Activated T-cell treated with anti-CD3 and anti-CD28 coated beads for 4 hours (primary cell): ENCODE data around the gene DRAM2.
A peak's percentile ranks its signal among the peaks of the same experiment; 100 is the strongest.

Experiments used
- DNase-seq: peaks from one replicate; pipeline ENCODE4 v3.0.0-alpha.2; 2020

The DRAM2 gene

DNA sequence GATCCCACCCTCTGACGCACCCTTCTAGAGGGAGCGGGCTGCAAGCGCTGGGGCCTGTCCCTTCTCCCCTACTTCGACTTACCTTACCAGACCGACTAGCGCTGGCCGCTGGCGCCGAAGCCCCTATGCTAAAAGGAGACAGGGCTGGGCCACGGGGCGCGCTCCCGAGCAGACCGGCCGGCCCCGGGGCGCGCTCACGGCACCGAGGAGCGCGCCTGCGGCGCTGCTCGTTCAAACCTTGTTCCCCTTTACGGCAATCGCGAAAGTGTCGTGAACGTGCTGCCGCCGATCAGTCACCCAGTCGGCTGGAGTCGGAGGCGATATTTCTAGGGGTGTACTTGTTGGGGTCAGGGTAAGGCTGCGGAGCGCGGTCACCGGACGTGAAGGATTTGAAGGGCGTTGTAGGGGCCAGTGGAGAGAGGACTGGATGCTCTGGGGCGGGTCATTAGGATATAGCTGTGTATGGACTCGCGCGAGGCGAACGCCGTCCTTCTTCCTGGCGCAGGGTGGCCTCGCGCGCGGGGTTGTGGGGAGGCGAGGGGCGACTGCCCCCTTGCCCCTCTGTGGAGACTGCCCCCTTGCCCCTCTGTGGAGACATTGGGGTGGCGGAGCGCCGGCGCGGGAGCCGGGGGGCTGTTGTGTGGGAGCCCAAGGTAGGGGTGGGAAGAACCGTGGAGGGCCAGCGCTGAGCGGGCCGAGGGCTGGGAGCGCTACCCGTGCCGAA, at the start of gene DRAM2, which contains the start of gene CEPT1:
TSS of gene DRAM2 (minus strand) at position 138 of the 724 bp plus-strand sequence. CDS start 8,539 bp downstream, outside the sequence.
TSS of gene CEPT1 (plus strand) at position 268 of the 724 bp plus-strand sequence. CDS start 7,492 bp downstream, outside the sequence.
- DNase-seq: peak; percentile 93

DNA sequence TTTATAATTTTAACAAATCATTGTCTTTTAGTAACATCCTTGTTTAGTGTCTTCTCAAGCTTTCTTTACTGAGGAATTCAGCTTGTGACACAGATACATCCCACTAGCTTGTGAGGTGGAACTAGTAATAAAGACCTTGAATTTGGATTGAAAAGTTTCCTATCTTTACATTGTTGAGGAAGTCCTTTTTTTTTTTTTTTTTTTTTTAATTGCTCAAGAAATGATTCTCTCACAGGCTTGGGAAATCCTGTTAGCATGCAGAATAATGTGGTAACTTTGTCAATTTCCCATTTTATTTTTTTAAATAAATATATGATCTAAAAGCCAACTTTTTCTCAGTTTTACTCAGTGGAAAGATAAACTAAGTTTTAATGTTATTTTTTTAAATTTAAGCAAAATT, 44.8 kb upstream of the DRAM2 start:
- no peak for DNase-seq

DNA sequence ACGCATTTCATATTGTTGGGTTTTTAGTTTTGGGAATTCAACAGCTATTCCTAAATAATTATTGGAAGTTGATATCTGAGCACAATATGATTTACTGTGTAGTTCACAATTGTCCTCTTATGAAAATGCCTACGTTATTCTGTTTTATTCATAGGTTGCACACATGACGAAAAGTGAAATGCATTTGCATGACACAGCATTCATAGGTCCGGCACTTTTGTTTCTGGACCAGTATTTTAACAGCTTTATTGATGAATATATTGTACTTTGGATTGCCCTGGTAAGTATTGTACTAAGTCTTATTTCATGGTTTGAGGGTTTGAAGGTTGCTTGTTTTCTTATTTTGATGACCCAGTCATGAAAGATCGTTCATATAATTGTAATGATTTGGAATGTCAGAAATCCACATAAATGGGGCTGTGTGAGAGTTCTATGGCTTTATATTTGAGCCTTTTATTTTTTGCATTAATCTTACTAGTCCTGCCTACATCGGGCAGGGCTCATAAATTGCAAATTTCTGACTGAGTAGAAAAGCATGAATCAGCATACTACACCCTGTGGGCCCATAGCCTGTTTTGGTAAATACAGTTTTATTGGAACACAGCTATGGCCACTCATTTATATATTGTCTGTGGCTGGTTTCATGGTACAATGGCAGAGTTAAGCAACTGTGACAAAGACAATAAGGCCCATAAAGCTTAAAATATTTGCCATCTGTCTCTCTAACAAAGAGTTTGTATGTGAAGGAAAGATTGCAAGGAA, 43.6 kb upstream of the DRAM2 start:
- DNase-seq: no peak

DNA sequence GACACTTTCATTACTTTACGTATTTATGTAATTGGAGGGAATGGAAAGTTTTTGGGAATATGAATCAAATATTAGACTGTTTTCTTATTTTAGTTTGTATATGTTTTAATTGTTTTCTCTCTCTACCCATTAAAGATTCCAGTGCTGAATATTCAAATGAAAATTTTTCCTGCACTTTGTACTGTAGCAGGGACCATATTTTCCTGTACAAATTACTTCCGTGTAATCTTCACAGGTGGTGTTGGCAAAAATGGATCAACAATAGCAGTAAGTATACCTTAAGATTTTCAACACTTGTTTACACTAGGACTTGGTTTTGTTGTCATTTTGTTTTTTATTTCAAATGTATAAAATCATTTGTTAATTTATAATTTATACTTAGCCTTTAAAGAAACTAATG, 42.2 kb upstream of the DRAM2 start:
- DNase-seq: no peak

DNA sequence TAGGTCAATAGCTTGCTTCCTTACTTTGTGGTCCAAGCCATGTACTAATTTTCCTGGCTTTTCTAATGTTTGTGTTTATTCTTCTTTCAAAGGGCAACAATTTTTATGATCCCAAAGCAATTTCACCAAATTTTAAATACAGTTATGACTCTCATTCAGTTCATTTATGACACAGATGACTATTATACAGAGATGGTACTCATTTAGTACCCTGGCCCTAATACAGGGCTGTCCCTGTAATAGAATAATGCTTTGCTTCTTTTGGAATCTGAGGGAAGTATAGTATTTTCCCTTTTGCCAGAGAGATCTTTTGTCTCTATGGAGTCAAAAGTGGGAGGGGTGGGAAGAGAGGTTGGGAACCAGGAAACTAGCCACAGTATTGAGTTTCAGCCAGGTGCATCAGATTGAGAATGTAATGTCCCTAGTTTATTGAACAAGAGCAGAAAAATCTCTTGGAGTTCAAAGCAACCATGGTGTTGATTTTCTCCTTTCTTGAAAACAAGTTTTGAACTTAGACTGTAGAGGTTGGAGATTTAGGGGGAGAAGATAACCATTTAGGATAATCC, 40.2 kb upstream of the DRAM2 start:
- no peak for DNase-seq

DNA sequence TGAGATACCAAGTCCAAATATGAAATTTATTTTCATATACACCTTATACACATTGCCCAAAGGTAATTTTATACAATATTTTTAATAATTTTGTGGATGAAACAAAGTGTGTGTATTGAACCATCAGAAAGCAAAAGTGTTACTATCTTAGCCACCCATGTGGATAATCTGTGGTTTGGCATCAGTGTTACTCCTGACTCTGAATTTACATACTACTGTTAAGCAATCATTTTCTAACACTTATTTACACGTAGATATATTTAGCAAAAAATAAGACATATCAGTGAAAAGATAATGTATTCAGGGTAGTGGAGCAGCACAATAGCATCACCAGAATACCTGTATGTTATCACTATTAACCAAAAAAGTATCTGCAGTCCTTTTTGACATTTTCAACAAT, 36.8 kb upstream of the DRAM2 start:
- DNase-seq: no peak

DNA sequence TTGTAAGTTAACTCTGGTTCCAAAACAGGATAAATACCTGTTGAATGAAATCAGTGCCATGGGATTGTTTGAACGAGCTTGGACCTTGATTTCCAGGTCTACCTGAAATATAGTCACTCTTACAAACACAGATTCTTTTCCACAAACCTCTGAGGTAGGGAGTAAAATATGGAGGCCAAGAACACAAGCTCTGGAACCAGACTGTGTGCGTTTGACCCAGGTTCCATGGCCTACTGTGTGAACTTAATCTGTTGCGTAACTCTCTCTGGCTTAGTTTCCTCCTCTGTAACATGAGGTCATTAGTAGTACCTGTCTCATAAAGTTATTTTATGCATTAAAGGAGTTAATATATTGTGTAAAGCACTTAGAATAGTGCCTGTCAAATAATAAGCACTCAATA, 35.5 kb upstream of the DRAM2 start:
- no peak for DNase-seq

DNA sequence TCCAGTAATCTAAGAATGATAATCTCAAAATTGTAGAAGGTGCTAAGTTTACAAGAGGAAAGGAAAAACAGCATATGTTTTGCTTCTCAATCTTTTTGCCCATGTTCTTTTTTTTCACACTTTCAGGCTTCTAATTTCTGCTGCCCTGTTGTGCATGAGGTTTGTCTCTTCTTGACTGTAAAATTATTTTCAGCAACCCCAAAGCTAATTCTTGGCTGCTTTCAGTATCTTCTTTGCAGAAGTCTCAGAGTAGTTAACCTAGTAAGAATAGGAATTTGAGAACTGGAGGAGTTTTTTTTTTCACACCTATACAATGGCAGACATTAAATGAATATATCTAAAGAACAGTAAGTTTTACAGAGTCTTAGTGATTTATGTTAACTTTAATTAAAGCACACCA, 34.2 kb upstream of the DRAM2 start:
- no peak for DNase-seq

DNA sequence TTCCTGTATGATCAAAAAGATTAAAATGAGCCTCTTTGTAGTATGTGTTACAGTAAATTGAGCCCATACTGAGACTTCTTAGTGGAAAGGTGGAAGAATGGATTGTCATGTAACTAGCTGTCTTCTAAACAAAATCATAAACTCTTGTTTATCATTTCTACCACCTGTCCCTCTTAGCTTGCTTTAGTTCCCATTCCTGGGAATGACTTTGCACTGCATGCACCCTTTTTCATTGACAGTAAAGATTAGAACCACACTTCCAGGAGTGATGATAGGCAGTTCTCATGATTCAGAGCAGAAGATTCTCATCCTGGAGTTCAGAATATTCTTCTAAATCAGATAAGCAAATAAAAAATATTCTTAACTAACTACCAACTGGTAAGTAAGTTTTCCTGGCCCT, 32.6 kb upstream of the DRAM2 start:
- no peak for DNase-seq

DNA sequence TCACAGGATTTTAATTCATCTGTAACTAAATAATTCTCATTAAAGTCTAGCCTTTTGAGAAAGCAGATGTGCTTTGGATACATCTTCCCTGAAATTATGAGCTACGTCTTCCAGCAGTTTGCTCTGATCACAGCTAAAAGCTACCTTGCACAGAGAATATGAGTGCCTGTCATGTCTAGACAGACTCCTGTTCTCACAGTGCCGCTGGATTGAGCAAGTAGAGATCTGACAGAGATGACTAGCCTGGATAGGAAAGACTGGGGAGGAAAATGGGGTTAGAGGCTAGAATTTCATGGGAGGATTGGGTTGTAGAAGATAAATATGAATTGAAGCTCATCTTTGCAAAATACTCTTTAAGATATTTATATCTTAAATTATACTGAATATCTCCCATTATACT, 24.3 kb upstream of the DRAM2 start:
- no peak for DNase-seq

DNA sequence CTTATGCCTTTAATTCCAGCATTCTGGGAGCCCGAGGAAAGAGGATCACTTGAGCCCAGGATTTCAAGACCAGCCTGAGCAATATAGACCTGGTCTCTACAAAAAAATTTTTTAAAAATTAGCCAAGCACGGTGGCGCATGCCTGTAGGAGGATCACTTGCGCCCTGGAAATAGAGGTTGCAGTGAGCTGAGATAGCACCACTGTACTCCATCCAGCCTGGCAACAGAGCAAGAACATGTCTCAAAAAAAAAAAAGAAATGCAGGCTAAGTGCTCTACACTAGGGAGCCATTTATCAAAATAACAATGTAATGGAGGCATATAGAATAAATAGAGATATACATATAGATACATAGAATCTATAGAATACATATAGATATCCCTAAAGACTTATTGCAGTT, 23.5 kb upstream of the DRAM2 start:
- DNase-seq: no peak

DNA sequence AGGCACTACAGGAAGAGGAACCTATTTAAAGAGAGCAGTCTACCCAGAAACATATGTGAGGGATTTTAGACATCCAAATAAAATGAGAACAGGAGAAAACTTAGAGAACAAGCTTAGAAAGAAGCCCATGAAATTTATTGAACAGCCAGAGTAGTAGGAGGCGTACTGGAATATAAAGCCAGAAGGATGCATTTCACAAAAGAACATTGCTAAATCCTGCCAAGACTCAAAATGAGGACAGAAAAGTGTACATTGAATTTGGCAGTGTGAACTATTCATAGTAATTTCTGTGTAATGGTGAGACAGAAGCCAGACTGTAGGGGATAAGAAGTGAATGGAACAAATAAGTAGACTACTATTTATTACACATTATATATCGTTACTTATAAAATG, 22.6 kb upstream of the DRAM2 start:
- DNase-seq: no peak

DNA sequence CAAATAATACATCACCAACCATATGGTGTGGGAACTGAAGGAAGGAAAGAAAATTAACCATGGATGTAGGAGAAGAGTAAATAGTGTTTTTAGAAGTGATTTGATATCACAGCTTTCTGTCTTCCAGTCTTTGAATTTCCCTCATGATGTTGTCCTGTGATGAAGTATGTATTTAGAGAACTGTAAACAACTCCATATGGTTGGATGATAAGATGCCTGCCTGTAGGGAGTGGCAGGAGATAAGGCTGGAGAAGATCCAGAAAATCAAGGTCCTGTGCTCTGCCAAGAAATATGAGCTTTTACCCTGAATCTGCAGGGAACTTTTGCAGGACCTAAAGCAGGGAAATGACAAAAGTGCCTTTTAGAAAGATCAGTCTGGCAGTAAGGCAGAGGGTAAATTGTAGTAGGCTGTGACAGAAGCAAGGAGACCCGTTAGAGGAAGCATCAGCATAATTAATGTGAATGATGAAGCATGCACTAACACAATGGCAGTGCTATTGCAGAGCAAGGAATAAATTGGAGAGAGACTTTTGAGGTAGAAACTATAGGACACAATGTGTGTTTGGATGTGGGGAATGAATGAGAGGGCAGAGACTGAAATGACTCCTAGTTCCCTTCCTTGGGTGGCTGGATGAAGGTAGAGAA, 22.1 kb upstream of the DRAM2 start:
- no peak for DNase-seq

DNA sequence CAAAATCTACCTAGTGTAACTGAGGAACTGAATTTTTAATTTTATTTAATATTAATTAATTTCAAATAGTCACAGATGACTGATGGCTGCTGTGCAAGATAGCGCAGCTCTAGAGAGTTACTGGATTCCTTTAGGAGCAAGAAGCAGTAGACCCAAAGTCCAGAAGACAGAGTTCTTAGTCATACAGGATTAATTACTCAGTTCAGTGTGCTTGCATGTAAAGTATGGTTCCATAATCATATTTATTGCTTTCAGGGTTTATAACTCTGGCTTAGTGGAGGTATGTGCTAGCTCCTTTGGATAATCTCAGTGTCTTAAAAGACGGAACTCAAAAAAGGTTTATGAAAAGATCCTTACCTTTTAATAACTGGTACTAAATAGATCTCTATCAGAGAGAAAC, 17.5 kb upstream of the DRAM2 start:
- DNase-seq: no peak

DNA sequence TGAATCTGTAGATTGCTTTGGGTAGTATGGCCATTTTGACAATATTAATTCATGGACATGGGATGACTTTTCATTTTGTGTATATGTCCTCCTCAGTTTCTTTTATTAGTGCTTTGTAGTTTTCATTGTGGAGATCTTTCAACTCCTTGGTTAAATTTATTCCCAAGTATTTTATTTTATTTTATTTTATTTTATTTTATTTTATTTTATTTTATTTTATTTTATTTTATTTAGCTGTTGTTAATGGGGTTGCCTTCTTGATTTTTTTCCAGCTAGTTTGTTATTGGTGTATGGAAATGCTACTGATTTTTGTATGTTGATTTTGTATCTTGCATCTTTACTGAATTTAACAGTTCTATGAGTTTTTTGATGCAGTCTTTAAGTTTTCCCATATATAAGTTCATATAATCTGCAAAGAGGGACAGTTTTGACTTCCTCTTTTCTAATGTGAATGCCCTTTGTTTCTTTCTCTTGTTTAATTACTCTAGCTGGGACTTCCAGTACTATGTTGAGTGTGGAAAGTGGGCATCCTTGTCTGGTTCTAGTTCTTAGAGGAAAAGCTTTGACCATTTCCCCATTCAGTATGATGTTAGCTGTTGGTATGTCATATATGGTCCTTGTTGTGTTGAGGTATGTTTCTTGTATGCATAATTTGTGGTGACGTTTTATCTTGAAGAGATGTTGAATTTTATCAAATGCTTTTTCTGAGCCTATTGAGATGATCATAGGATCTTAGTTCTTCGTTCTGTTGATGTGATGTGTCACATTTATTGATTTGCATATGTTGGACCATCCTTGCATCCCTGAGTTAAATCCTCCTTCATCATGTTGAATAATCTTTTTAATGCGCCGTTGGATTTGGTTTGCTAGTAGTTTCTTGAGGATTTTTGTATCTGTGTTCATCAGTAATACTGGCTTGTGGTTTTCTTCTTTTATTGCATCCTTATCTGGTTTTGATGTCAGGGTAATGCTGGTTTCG, 14.4 kb upstream of the DRAM2 start:
- no peak for DNase-seq

DNA sequence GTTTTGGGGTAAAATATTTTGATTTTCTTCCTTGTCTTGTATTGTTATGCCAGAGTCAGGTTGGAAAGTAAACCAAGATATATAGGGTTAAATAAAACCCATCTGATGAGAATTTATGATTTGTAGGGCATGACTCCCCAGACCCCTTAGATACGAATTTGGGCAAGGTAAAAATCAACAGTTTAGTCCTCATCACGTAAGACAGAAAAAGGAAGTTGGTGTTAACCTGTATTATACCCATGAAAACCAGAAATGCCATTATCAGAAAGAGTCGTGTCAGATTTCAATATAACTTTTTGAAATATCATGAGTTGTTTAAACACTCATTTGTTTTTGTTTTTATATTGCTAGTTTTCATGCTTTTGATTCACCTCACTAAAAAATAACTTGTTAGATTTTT, 11.9 kb upstream of the DRAM2 start:
- DNase-seq: no peak

DNA sequence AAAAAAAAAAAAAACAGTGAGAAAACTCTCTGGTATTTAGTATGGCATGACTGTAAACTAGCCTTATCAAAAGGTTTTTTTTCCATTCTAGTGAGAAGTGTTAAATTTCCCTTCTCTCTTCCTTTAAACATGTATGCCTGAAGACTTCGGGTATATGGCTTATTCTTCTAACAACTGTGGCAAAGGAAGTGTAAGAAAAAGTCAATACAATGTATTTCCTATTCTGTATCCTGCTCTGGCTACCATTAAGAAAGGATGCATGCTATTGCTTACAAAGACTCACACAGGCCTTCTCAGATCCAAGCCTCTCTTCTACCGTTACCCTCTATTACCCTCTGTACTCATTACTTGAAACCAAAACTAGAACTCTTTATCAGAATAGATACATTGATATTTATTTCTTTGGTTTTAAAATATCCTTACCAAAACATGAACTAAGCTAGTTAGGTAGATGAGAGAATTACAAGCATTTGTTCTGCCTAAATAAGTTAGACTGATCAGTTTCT, 8.5 kb upstream of the DRAM2 start:
- DNase-seq: no peak

DNA sequence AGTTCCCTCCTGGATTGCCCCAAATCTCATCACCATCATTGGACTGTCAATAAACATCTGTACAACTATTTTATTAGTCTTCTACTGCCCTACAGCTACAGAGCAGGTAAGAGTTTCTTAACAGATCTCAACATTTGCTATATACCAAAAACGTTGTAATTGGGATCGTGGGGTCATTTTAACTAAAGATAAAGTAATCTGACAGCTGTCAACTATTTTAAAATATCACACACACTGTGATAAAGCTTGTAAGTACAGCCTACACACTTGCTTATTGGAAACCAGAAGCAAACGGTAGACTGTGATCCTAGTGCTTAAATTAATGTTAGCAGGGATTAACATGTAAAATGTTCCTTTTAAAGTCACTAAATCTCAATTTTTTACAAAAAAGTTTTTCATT, 8.1 kb upstream of the DRAM2 start:
- DNase-seq: no peak

DNA sequence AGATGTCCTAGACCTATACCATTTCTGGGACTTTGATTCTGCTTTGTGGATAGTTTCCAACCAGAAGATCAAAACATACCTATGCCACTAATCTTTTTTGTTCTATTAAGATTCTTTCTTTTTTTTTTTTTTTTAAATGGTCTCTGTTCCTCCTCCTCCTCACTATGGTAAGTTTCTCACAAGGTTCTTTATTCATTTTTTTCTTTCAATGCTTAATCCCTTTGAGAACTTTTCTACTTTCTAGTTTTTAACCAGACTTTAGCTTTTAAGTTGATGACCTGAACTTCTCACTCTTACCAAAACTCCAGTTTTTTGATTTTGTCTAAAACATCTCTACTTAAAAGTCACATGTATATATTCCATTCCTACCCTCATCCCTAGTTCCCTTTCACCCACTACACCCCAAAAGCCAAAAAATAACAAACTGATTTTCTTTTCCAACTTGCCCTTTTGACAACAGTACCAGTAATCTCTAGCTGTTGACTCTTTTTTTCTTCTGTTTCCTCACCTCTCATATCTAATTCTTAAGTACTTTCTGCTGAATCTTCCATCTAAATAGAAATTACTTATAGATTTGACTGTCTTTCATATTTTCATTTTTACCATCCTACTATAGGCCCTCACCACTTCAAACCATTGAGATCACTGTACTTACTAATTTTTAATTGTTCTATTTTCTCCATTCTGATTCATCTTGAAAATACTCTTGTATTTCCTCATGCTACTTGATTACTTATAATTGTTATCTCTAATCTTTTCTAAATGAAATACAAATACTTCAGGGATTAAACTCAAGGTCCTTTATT, 6.3 kb upstream of the DRAM2 start:
- DNase-seq: no peak

DNA sequence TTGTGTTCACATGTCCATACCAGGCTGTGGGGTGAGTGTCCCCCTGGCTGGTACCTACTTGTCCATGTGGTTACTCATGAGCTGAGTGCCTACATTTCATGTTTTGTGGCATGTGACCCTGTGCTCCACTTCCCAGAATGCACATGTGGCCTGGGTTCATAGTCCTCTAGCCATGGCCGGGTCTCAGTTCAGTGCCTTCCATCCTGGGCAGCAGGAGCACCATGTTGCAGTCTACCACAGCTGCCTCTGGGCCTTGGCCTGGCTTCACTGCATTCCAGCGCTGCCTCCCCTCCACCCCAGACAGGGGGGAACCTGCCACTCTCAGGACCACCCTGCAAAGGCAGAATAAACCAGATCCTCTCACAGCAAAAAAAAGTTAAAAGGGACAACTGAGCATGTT, 5.6 kb upstream of the DRAM2 start:
- no peak for DNase-seq

DNA sequence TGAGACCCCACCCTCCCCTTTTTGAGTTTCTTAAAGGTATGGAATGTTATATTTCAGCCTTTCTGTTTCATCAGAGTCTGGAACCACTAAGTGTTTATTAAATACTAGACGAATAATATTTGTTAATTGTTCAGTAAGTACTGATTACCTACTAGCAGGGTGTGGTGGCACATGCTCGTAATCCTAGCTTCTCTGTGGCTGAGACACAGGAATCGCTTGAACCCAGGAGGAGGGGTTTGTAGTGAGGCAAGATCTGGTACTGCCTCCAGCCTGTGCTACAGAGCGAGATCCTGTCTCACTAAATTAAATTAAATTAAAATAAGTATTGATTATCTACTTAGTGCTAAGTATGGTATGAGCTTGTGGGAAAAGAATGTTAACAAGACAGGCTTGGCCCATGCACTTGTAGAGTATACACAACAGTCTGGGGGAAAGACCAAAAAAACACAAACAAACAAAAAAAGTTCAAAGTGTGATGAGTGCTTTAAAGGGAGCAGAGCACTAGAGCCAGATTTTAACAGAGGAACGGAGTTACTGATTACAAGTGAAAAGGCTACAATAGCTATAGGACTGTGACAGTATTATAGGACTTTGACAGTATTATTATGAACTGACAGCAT, 2.6 kb upstream of the DRAM2 start:
- no peak for DNase-seq
